Loucy (cell line): ENCODE results near the gene NAB2.
"Not testable (repeated sequence)": the region's sequence is repeated elsewhere in the genome, so short reads cannot be mapped to it uniquely, and the experiment has no call there.

Experiments
- H2AFZ ChIP-seq: fragments of 200-600 bp; sonication (generic); 2 replicates; pipeline ENCODE4 v1.6.0; 2016; ENCODE audit warnings: antibody characterized with exemption, mild to moderate bottlenecking, low read length, moderate library complexity
- H3F3A ChIP-seq: fragments of 200-600 bp; 2 replicates; pipeline ENCODE4 v1.6.0; 2016; ENCODE audit warnings: antibody characterized with exemption, low read depth, mild to moderate bottlenecking
- H3K27me3 ChIP-seq: fragments of 200-600 bp; sonication (generic); 2 replicates; pipeline ENCODE4 v1.6.1; 2014; ENCODE audit warnings: low read length, mild to moderate bottlenecking; ENCODE audit not compliant: insufficient read depth, poor library complexity, severe bottlenecking
- H3K36me3 ChIP-seq: fragments of 200-600 bp; sonication (generic); 2 replicates; pipeline ENCODE4 v1.6.1; 2016; ENCODE audit warnings: low read length; ENCODE audit not compliant: insufficient read depth
- H3K4me1 ChIP-seq: fragments of 200-600 bp; sonication (generic); 2 replicates; pipeline ENCODE4 v1.5.1; 2014; ENCODE audit warnings: low read length, mild to moderate bottlenecking; ENCODE audit not compliant: insufficient read depth, poor library complexity, severe bottlenecking
- H3K4me2 ChIP-seq: fragments of 200-600 bp; sonication (generic); 2 replicates; pipeline ENCODE4 v1.6.0; 2014; ENCODE audit warnings: antibody characterized with exemption, low read length, low read depth, mild to moderate bottlenecking; ENCODE audit not compliant: poor library complexity, severe bottlenecking
- H3K4me3 ChIP-seq: fragments of 200-600 bp; sonication (generic); 2 replicates; pipeline ENCODE4 v1.5.1; 2014; ENCODE audit warnings: low read length, mild to moderate bottlenecking, mixed read lengths; ENCODE audit not compliant: poor library complexity, severe bottlenecking
- H3K79me2 ChIP-seq: fragments of 200-600 bp; sonication (generic); 2 replicates; pipeline ENCODE4 v1.6.1; 2014; ENCODE audit warnings: low read length; ENCODE audit not compliant: insufficient read depth
- H3K9ac ChIP-seq: fragments of 200-600 bp; sonication (generic); 2 replicates; pipeline ENCODE4 v1.6.0; 2014; ENCODE audit warnings: mild to moderate bottlenecking, low read depth, low read length, moderate library complexity; ENCODE audit not compliant: poor library complexity, severe bottlenecking
- H3K9me2 ChIP-seq: fragments of 200-600 bp; sonication (generic); replicated peaks from 2 replicates; pipeline ENCODE4 v1.6.1; 2016; ENCODE audit warnings: low read depth, low read length, mixed read lengths
- H3K9me3 ChIP-seq: fragments of 200-600 bp; sonication (generic); 2 replicates; pipeline ENCODE4 v1.6.1; 2014; ENCODE audit warnings: mild to moderate bottlenecking, antibody characterized with exemption, low read length, low read depth; ENCODE audit not compliant: insufficient read depth
- H4K20me1 ChIP-seq: fragments of 200-600 bp; sonication (generic); 2 replicates; pipeline ENCODE4 v1.6.0; 2014; ENCODE audit warnings: antibody characterized with exemption, low read length, mild to moderate bottlenecking; ENCODE audit not compliant: insufficient read depth, poor library complexity, severe bottlenecking
- CTCF ChIP-seq: fragments of 200-600 bp; sonication (generic); conservative IDR thresholded peaks from 2 replicates; pipeline ENCODE4 v1.5.1; 2014; ENCODE audit warnings: mild to moderate bottlenecking, antibody characterized with exemption, low read length
- EZH2phosphoT487 ChIP-seq: fragments of 200-600 bp; IDR thresholded peaks from 2 replicates; pipeline ENCODE4 v1.6.1; 2018; ENCODE audit warnings: antibody characterized with exemption, mild to moderate bottlenecking, moderate library complexity, borderline replicate concordance

NAB2 gene

GRCh38 chr12:57118711-57119271, 29.9 kb downstream of the NAB2 start:
- no peak overlapping the region for H3K4me3 ChIP-seq
- no peaks in the 10 kb centered on the region for H3K9me3 ChIP-seq
- H3K9me2 ChIP-seq = no peaks in the 10 kb centered on the region
- H3K79me2 ChIP-seq = no peaks in the 10 kb centered on the region
- H2AFZ ChIP-seq = peak overlapping the region; percentile 53; the same call in 1 of the 2 replicates
- no peaks in the 10 kb centered on the region for H3K36me3 ChIP-seq
- no peaks in the 10 kb centered on the region for H3F3A ChIP-seq
- no peaks in the 10 kb centered on the region for H3K4me1 ChIP-seq
- no peaks in the 10 kb centered on the region for H4K20me1 ChIP-seq
- H3K9ac ChIP-seq = no peak overlapping the region
- no peak overlapping the region for H3K4me2 ChIP-seq
- H3K27me3 ChIP-seq = no peaks in the 10 kb centered on the region
- no peak for TF ChIP-seq CTCF
- no peak for TF ChIP-seq EZH2phosphoT487

- Histone ChIP-seq H3K9me2 (no peaks in the 10 kb centered on the region), H3K9me3 (no peaks in the 10 kb centered on the region), H4K20me1 (no peaks in the 10 kb centered on the region), H3K27me3 (no peaks in the 10 kb centered on the region), H3F3A (no peaks in the 10 kb centered on the region), H3K4me1 (no peaks in the 10 kb centered on the region), H2AFZ (no peak overlapping the region), H3K36me3 (no peaks in the 10 kb centered on the region), H3K4me3 (no peak overlapping the region), H3K9ac (no peak overlapping the region), H3K79me2 (no peaks in the 10 kb centered on the region), H3K4me2 (no peak overlapping the region)
- TF ChIP-seq CTCF (no peak), EZH2phosphoT487 (no peak)
These were observed 30.6 kb downstream of the NAB2 start for GRCh38 chr12:57119294-57120085.

DNA sequence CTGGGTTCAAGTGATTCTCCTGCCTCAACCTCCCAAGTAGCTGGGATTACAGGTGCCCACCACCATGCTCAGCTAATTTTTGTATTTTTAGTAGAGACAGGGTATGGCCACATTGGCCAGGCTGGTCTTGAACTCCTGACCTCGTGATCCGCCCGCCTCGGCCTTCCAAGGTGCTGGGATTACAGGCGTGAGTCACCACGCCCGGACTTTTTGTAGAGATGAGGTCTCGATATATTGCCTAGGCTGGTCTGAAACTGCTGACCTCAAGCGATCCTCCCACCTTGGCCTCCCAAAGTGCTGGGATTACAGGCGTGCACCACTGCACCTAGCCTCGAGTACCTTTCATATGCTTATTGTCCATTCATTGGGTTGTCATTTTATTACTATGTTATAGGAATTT, 31.8 kb downstream of the NAB2 start:
- not testable (repeated sequence) for H3K27me3 ChIP-seq, H3K36me3 ChIP-seq, H3K4me3 ChIP-seq, H3K4me2 ChIP-seq, H2AFZ ChIP-seq, H4K20me1 ChIP-seq, H3F3A ChIP-seq, H3K79me2 ChIP-seq, H3K4me1 ChIP-seq, H3K9me3 ChIP-seq, H3K9me2 ChIP-seq, H3K9ac ChIP-seq
